Panc1 (cell line): ENCODE measurements around the gene CCDC116. TPM values are rescaled to one million over a fixed set of nuclear protein-coding genes. Genes with fewer than 3 reads are reported as not detected.

Experiments used
- ATAC-seq: fragments of 200-7000 bp; cut with Tn5 transposase; 2 replicates; pipeline ENCODE4 v1.9.1; 2020; ENCODE audit warnings: mild to moderate bottlenecking, moderate library complexity
- BruUV-seq: library from RNA; stranded (reverse); fragments of 400-500 nt; replicated peaks from 2 replicates; lab custom pipeline; 2021; lab: Mats Ljungman, UMichigan
- CTCF ChIA-PET: fragments of 300-600 bp; sonication (Branson Sonifier 250); formaldehyde crosslinking; loops from one replicate; lab custom pipeline; 2022; ENCODE audit warnings: antibody characterized with exemption; lab: Charles Lee
- POLR2A ChIA-PET: fragments of 300-600 bp; sonication (Branson Sonifier 250); formaldehyde crosslinking; loops from one replicate; lab custom pipeline; 2022; ENCODE audit warnings: antibody characterized with exemption; lab: Charles Lee
- DNase-seq: peaks from one replicate; pipeline ENCODE4 v3.0.0-alpha.2; 2010; ENCODE audit warnings: low read depth, low spot score
- H3K27ac ChIP-seq: 2 replicates; pipeline ENCODE4 v1.5.1; 2011; ENCODE audit warnings: mild to moderate bottlenecking, low read length, inconsistent platforms
- H3K27me3 ChIP-seq: fragments of 200-500 bp; sonication (Bioruptor generic); 2 replicates; pipeline ENCODE4 v1.6.0; 2014; ENCODE audit warnings: low read length, inconsistent platforms; ENCODE audit not compliant: control insufficient read depth, insufficient read depth
- H3K36me3 ChIP-seq: fragments of 200-500 bp; sonication (Bioruptor generic); 2 replicates; pipeline ENCODE4 v1.5.1; 2014; ENCODE audit warnings: inconsistent platforms, mild to moderate bottlenecking, low read length, moderate library complexity; ENCODE audit not compliant: control insufficient read depth, insufficient read depth
- H3K4me1 ChIP-seq: 2 replicates; pipeline ENCODE4 v1.5.1; 2011; ENCODE audit warnings: inconsistent platforms, mild to moderate bottlenecking, low read length, moderate library complexity; ENCODE audit not compliant: control insufficient read depth, insufficient read depth
- H3K4me3 ChIP-seq, 2 experiments: 2 replicates each; pipeline ENCODE4 v1.5.1; 2011 to 2012; ENCODE audit warnings: low read depth in 2 of 2, low read length in 2 of 2, mild to moderate bottlenecking in 2 of 2, inconsistent platforms in 1 of 2, moderate library complexity in 1 of 2
- H3K9me3 ChIP-seq: fragments of 200-500 bp; sonication (Bioruptor generic); 2 replicates; pipeline ENCODE4 v1.5.1; 2014; ENCODE audit warnings: low read depth, mild to moderate bottlenecking, inconsistent platforms, low read length, moderate library complexity; ENCODE audit not compliant: control insufficient read depth, insufficient read depth
- POLR2AphosphoS5 ChIP-seq: IDR thresholded peaks from 2 replicates; pipeline ENCODE4 v1.6.1; 2012; ENCODE audit warnings: mild to moderate bottlenecking, low read depth, low read length, moderate library complexity
- SIN3A ChIP-seq: IDR thresholded peaks from 2 replicates; pipeline ENCODE4 v1.6.1; 2012; ENCODE audit warnings: low read depth, mild to moderate bottlenecking, low read length, moderate library complexity, borderline replicate concordance; ENCODE audit not compliant: insufficient read depth
- TCF7L2 ChIP-seq: IDR thresholded peaks from 2 replicates; pipeline ENCODE4 v1.6.1; 2011; ENCODE audit warnings: mild to moderate bottlenecking, low read depth, low read length, inconsistent platforms
- in situ Hi-C: cut with HindIII; loops from 2 replicates; pipeline ENCODE4 v1.10.0; 2016; ENCODE audit warnings: low sequenced_read_pairs, low pct_unique_long_range_greater_than_20kb
- intact Hi-C: fragments of 100-400 bp; cut with micrococcal nuclease; formaldehyde crosslinking; loops from one replicate; pipeline ENCODE4 v1.10.0; 2022; ENCODE audit not compliant: unreplicated experiment
- total RNA-seq: library from RNA; stranded (reverse); gene quantifications from one replicate; pipeline ENCODE4 v1.2.1, GENCODE V29; 2021; ENCODE audit not compliant: unreplicated experiment
- TF ChIP-seq, protein P1 (sequence below): fragments of 450-650 bp; IDR thresholded peaks from 2 replicates; pipeline ENCODE4 v1.5.1; 2017; ENCODE audit warnings: mild to moderate bottlenecking
- TF ChIP-seq, protein P2 (sequence below), 2 experiments: IDR thresholded peaks; 2 replicates each; pipeline ENCODE4 v1.6.1; 2011 to 2012; ENCODE audit warnings: low read depth in 2 of 2, control low read depth in 1 of 2, low read length in 1 of 2, mild to moderate bottlenecking in 1 of 2, moderate library complexity in 1 of 2; ENCODE audit not compliant: insufficient read depth in 1 of 2

Gene CCDC116
- total RNA-seq, 1 experiment from 2014 or later = not detected

DNA sequence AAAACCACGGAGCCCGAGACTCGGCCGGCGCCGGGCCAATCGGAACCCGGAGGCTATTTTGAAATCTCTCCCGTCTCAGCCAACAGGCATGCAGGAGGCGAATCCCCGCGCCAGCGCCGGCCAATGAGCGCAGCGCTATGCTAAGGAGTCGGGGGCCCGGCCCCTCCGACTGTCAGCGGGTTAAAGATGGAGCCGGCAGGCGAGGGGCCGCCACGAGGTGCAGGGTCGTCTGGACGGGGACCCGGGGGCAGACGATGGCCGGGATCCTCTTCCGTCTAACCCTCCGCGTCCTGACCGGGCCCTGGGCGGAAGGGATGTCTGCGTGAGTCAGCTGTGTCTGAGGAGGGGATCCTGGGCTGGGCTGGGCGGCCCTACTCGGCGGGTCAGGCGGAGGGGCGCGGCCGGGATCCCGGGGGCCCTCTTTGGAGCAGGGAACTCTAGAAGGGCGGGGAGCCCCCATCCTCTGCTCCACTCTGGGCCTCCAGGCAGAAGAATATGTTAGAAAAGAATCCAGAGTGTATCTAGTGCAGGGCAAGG, 19.5 kb downstream of the CCDC116 start:
- H3K9me3 ChIP-seq = no peaks in the 10 kb centered on the region
- DNase-seq = no peak
- no TSS peak for BruUV-seq
- TF ChIP-seq, protein P1, sequence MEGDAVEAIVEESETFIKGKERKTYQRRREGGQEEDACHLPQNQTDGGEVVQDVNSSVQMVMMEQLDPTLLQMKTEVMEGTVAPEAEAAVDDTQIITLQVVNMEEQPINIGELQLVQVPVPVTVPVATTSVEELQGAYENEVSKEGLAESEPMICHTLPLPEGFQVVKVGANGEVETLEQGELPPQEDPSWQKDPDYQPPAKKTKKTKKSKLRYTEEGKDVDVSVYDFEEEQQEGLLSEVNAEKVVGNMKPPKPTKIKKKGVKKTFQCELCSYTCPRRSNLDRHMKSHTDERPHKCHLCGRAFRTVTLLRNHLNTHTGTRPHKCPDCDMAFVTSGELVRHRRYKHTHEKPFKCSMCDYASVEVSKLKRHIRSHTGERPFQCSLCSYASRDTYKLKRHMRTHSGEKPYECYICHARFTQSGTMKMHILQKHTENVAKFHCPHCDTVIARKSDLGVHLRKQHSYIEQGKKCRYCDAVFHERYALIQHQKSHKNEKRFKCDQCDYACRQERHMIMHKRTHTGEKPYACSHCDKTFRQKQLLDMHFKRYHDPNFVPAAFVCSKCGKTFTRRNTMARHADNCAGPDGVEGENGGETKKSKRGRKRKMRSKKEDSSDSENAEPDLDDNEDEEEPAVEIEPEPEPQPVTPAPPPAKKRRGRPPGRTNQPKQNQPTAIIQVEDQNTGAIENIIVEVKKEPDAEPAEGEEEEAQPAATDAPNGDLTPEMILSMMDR = no peak
- TF ChIP-seq SIN3A = peak; percentile 54; the same call in 1 of the 2 replicates
- no peak for TF ChIP-seq POLR2AphosphoS5
- H3K4me3 ChIP-seq = peak overlapping the region; percentile 64 to 69
- peak overlapping the region; percentile 75; the same call in 1 of the 2 replicates for H3K27ac ChIP-seq
- ATAC-seq = peak; percentile 96
- H3K36me3 ChIP-seq = no peaks in the 10 kb centered on the region
- CTCF ChIA-PET = no interaction called here
- POLR2A ChIA-PET = interaction anchor here (0.6 kb wide), 1 partner anchor 11 kb away, joined by 5 read pairs; no protein-coding TSS in a partner anchor
- intact Hi-C loops (no loop called here), in situ Hi-C loops (no loop called here)
- H3K4me1 ChIP-seq = peaks cover 2% of the 10 kb centered on the region; the same call in 1 of the 2 replicates
- no peaks in the 10 kb centered on the region for H3K27me3 ChIP-seq

DNA sequence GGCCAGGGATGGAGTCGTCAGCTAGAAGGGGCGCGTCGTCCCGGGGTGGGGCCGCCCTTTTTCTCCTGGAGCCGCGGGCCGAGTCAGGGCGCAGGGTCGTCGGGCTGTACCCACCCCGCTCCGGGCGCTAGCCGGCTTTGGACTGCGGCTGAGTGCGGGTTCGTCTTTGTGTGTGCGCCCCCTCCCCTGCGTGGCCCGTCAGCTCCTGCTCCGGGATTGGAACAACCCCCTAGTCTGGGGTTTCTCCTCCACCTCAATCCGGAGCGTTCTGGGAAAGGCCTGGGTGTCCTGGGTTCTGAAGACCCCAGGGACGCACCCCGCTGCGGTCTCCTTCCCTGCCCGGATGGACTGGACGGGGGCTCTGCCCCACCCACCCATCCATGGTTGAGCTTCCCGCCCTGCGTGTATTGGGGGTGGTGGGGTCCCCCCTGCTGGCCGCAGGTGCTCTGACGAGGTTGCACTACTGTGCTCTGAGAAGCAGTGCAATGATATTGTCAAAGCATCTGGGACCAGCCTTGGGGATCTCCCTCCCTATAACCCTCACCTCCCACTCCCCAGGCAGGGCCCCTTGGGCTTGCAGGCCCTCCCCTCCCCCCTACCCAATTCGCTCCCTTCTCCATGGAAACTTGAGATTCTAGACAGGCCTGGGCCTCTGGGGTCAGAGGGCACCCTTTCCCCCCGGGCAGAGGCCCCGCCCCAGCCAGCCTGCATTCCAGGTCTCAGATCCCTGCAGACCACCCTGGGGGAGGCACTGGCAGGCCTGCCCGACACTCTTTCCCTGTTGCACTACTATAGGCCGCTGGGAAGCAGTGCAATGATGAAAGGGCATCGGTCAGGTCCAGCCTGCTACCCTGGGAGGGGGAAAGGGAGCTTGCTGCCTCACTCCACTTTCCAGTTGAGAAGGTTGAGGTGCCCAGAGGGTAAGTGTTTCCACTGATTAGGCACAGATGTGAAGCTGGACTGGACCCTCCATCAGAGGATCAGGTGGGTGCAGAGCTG, 20.3 kb downstream of the CCDC116 start:
- Histone ChIP-seq H3K36me3 (no peaks in the 10 kb centered on the region), H3K27ac (peak overlapping the region; percentile 75; the same call in 1 of the 2 replicates), H3K4me3 (peak overlapping the region; percentile 64 to 69), H3K4me1 (peaks cover 2% of the 10 kb centered on the region; the same call in 1 of the 2 replicates), H3K9me3 (no peaks in the 10 kb centered on the region), H3K27me3 (no peaks in the 10 kb centered on the region)
- CTCF ChIA-PET = no interaction called here
- POLR2A ChIA-PET = no interaction called here
- in situ Hi-C loops (no loop called here), intact Hi-C loops (no loop called here)
- BruUV-seq = no TSS peak
- ATAC-seq (0 out of 2 replicates have a peak, but pooled peaks have one; percentile 14), DNase-seq (no peak)
- no peak for TF ChIP-seq TCF7L2
- no peak for TF ChIP-seq POLR2AphosphoS5
- TF ChIP-seq SIN3A = no peak
- TF ChIP-seq, protein P1 = no peak
- TF ChIP-seq, protein P2, sequence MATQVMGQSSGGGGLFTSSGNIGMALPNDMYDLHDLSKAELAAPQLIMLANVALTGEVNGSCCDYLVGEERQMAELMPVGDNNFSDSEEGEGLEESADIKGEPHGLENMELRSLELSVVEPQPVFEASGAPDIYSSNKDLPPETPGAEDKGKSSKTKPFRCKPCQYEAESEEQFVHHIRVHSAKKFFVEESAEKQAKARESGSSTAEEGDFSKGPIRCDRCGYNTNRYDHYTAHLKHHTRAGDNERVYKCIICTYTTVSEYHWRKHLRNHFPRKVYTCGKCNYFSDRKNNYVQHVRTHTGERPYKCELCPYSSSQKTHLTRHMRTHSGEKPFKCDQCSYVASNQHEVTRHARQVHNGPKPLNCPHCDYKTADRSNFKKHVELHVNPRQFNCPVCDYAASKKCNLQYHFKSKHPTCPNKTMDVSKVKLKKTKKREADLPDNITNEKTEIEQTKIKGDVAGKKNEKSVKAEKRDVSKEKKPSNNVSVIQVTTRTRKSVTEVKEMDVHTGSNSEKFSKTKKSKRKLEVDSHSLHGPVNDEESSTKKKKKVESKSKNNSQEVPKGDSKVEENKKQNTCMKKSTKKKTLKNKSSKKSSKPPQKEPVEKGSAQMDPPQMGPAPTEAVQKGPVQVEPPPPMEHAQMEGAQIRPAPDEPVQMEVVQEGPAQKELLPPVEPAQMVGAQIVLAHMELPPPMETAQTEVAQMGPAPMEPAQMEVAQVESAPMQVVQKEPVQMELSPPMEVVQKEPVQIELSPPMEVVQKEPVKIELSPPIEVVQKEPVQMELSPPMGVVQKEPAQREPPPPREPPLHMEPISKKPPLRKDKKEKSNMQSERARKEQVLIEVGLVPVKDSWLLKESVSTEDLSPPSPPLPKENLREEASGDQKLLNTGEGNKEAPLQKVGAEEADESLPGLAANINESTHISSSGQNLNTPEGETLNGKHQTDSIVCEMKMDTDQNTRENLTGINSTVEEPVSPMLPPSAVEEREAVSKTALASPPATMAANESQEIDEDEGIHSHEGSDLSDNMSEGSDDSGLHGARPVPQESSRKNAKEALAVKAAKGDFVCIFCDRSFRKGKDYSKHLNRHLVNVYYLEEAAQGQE (IDR thresholded peaks at IDR 0.05; ENCODE audit: insufficient read depth in 1 of 2, low read depth in 2 of 2, low read length in 1 of 2) = no peak
